ENCODE results near the gene AATK.

AATK gene

GRCh38 chr17:81183807-81184206 is 17.8 kb upstream of the AATK start:
- H3K4me3 ChIP-seq (ENCODE audit: low read depth, low read length) = no peak overlapping the region
- no peak for DNase-seq (ENCODE audit: low read depth)

- DNase-seq (ENCODE audit: low read depth) = no peak
- H3K4me3 ChIP-seq (ENCODE audit: low read depth, low read length) = no peak overlapping the region
Measured at GRCh38 chr17:81183316-81183715, 17.3 kb upstream of the AATK start.

- no peak overlapping the region for H3K4me3 ChIP-seq (ENCODE audit: low read depth, low read length)
- DNase-seq (ENCODE audit: low read depth) = no peak
Measured at GRCh38 chr17:81182596-81182995, 16.6 kb upstream of the AATK start.

- DNase-seq (ENCODE audit: low read depth) = no peak
Measured at GRCh38 chr17:81181811-81182185, 15.8 kb upstream of the AATK start.

DNA sequence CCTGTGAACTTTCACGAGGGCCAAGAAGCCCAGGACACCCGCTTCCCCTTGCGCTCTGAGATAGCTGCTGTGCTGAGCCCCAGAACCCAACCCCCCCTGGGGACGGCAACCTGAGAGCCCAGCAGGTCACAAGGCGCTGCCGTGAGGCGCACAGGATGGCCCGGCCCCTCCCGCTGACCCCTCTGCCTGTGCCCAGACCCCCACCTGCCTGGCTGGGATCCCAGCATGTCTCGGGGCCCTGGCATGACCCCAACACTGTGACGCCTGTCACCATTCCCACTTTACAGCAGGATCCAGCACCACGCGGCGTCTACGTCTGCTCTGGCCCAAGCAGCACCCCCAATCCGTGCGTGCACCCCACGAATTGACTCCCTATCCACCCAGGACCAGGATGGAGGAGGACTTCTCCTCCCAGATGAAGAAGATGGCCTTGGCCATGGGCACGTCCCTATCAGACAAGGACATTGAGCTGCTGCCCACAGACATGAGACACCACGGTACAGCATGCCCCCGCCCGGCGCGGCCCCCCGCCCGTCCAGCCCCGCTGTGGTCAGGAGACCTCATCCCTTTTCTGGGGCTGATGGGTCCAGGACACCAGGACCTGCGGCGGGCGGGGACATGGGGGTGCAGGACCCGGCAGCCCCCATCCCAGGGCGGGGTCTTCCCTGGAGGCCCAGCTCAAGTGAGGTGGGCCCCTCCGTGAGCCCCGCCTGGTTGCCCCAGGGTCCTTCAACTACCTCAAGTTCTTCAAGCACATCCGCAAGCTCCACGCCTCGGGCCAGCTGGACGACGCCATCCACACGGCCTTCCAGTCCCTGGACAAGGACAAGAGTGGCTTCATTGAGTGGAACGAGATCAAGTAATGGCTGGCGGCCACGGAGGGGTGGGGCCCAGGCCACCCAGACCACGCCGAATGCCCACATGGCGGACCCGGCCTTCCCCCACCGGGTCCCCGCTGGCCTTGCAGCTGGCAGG is 15.1 kb upstream of the AATK start:
- H3K4me3 ChIP-seq (ENCODE audit: low read depth, low read length) = no peak overlapping the region
- no peak for DNase-seq (ENCODE audit: low read depth)

More at GRCh38 chr17:81181811-81182185, 15.8 kb upstream of the AATK start:
- no peak overlapping the region for H3K4me3 ChIP-seq (ENCODE audit: low read depth, low read length)

- no peak overlapping the region for H3K4me3 ChIP-seq (ENCODE audit: low read depth, low read length)
- DNase-seq (ENCODE audit: low read depth) = no peak
Measured at GRCh38 chr17:81179861-81180260, 13.8 kb upstream of the AATK start.

GRCh38 chr17:81179220-81179619 is 13.2 kb upstream of the AATK start:
- no peak for DNase-seq (ENCODE audit: low read depth)
- no peak overlapping the region for H3K4me3 ChIP-seq (ENCODE audit: low read depth, low read length)

GRCh38 chr17:81178136-81179091 is 12.4 kb upstream of the AATK start:
- DNase-seq (ENCODE audit: low read depth) = no peak
- H3K4me3 ChIP-seq (ENCODE audit: low read depth, low read length) = no peak overlapping the region

DNA sequence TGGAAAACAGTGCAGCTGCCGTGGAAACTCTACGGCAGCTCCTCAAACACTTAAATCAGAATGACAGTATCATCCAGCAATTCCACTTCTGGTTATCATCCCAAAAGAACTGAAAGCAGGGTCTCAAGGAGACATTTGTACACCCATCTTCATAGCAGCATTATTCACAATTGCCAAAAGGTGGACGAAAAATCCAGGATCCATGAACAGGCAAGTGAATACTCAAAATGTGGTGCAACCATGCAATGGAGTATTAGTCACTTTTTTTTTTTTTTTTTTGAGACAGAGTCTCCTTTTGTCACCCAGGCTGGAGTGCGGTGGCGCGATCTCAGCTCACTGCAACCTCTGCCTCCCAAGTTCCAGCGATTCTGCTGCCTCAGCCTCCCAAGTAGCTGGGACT is 10.6 kb upstream of the AATK start:
- no peak overlapping the region for H3K4me3 ChIP-seq (ENCODE audit: low read depth, low read length)
- DNase-seq (ENCODE audit: low read depth) = no peak

DNA sequence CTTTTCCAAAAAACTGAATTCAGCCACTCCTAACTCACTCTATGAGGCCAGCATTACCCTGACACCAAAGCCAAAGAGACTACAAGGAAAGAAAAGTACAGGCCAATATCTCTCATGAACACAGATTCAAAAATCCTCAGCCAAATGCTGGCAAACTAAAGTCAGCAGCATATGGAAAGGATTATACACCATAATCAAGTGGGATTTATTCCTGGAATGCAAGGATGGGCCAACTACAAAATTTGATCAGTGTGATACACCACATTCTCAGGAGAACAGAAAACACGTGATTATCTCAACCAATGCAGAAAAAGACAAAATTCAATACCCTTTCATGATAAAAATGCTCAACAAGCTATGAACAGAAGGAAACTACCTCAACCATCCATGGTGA is 7.7 kb upstream of the AATK start:
- H3K4me3 ChIP-seq (ENCODE audit: low read depth, low read length) = no peak overlapping the region
- DNase-seq (ENCODE audit: low read depth) = no peak

DNA sequence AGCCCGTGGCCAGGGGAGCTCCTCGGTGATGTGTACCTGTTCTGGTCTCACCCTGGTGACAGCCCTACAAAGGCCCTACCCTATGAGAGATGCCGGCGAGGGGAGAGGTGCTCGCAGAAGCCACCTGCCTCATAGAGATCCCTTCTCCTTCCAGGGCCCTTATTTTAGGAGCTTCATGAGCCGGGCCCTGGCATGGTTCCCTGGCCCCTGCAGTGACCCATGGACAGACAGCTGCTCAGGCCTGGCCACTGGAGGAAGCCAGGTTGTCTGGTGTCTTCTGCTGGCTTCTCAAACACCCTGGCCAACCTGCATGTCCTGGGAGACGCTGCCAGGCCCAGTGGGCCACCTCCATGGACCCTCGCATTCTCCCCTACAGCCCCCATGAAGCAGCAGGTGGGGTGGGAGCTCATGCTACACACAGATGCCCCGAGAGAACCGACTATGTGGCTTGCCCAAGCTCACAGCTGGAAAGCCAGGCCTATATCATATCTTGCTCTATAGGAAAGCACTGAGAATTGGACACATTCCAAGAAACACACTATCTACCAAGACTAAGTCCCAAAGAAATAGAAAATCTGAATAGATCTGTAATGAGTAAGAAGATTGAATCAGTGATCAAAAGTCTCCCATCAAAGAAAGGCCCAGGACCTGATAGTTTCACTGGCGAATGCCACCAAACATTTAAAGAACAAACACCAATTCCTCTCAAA is 7.2 kb upstream of the AATK start:
- H3K4me3 ChIP-seq (ENCODE audit: low read depth, low read length) = no peak overlapping the region
- no peak for DNase-seq (ENCODE audit: low read depth)

DNA sequence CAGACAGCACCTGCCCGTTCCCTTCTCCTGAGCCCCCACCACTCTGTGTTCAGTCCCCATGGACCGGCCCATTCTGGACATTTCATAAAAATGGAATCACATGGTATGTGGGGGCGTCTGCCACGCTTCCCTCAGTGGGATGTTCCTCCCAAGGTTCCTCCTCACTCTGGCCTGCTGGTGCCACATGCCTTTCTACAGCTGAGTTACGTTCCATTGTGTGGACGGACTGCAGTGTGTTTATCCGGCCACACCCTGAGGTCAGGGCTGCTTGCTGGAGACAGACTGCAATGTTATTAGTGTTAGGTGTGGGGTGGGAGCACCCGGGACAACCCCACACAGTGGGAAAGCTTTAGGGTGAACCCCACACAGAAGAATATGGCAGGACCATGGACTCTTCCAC is 5.9 kb upstream of the AATK start:
- H3K4me3 ChIP-seq (ENCODE audit: low read depth, low read length) = no peak overlapping the region
- DNase-seq (ENCODE audit: low read depth) = no peak

DNA sequence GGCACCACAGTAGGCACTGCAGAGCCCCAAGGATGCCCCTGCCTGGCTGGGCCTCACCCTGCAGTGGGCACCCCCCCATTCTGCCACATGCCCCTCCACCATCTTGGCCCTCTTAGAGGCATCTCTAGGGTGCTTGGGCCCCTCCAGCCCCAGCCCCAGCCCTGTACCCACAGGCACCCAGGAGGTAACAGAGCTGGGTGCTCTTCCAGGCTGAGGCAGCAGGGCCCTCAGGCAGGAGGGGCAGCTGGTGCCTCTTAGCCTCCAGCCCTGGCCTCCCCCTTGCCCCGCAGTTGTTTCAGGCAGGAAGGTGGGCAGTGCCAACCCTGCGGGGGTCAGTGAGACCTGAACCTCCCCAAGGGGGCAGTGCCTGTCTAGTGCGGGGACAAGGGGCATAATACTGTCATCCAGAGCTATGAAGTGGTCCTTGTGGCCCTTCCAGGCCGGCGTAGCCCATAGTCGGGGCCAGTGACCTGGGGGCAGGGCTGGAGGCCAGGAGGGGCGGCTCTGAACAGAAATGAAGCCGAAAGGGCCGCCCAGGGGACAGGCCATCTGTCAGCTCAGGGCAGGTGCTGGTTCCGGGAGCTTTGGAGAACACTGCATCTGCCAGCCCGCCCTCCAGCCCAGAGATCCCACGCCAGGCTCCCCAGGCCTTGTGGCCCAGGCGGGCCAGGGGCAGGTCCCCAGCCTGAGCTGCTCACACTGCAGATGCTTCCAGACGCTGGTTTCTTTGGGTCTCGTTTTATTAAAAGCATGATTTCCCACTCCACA is 4.9 kb upstream of the AATK start:
- DNase-seq (ENCODE audit: low read depth) = no peak
- no peak overlapping the region for H3K4me3 ChIP-seq (ENCODE audit: low read depth, low read length)

- no peak overlapping the region for H3K4me3 ChIP-seq (ENCODE audit: low read depth, low read length)
- DNase-seq (ENCODE audit: low read depth) = no peak
Measured at GRCh38 chr17:81169870-81170309, 3.9 kb upstream of the AATK start.

DNA sequence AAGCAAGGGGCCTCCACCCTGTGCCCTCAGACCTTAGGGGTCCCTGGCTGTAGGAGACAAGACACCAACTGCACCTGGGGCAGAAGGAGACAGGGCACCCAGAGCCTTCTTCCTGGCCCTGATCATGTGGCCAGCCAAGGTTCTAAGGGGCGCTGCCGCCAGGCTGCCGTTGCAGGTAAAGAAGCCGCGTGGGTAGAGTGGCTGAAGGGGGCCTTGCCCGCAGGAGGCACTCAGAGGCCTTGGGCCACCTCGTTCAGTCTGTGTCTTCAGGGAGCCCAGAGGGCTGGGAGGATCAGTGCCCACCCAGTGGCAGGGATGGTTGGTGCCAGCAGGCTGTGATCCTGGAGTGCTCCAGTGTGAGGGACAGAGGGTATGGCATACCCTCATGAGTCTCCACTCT is 1.6 kb upstream of the AATK start:
- H3K4me3 ChIP-seq (ENCODE audit: low read depth, low read length) = no peak overlapping the region
- no peak for DNase-seq (ENCODE audit: low read depth)

- no peak for DNase-seq (ENCODE audit: low read depth)
- H3K4me3 ChIP-seq (ENCODE audit: low read depth, low read length) = no peak overlapping the region
Measured at GRCh38 chr17:81167194-81167524, 1.1 kb upstream of the AATK start.

DNA sequence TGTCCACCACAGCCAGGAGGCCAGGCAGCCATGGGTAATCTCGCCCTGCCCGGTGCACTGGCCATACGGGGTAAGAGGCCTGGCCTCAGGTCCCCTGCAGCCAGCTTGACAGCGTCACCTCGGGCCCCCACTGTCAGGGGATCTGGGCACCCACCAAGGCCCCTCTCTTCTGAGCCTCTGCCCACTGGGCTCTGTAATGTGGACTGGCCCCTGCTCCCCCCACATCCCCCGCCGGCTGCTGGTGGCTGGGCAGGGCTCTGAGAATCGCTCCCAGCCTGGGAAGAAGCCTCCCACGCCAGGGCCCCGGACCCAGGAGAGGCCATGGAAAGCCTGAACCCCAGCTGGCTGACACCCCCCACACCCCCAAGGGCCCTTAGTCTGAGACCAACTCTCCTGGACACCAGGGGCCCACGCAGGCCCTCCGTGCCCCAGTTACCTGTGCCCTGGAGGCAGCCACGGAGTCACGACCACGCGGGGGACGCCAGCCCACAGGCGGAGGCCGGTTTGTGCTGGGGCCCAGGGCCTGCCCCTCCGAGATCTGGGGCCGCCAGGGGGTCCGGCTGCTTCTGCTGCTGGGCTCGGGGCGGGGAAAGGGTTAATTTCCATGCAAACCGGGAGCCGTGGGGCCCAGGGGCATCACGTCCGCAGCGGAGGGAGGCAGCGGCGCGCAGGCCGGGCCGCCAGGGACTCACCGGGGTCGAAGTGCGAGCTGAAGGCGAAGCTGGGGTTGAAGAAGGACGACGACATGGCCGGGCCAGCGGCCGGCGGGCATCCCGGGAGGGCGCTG is 582 bp downstream of the AATK start, which contains the start of gene PVALEF:
TSS of gene PVALEF (plus strand) at position 262 of the 787 bp plus-strand sequence. CDS start 15,720 bp downstream, outside the sequence.
- DNase-seq (ENCODE audit: low read depth) = no peak
- peak within 1 kb of the TSS; percentile 23 for H3K4me3 ChIP-seq (ENCODE audit: low read depth, low read length)
